Sigmoid colon (tissue), 4 donors: ENCODE results near the gene NXPH4.

Experiments
- CTCF ChIP-seq, 4 experiments: fragments of 450-650 bp in 3 of 4; fragments of 200-600 bp in 1 of 4; IDR thresholded peaks; one replicate each; pipeline ENCODE4 v1.5.1; 2016 to 2019; ENCODE audit warnings: antibody characterized with exemption in 4 of 4, mild to moderate bottlenecking in 3 of 4, moderate library complexity in 2 of 4
- POLR2AphosphoS5 ChIP-seq, 4 donors: sonication (generic); formaldehyde crosslinking; IDR thresholded peaks; one replicate each; pipeline ENCODE4 v1.6.1; 2017; ENCODE audit warnings: antibody characterized with exemption in 4 of 4

DNA sequence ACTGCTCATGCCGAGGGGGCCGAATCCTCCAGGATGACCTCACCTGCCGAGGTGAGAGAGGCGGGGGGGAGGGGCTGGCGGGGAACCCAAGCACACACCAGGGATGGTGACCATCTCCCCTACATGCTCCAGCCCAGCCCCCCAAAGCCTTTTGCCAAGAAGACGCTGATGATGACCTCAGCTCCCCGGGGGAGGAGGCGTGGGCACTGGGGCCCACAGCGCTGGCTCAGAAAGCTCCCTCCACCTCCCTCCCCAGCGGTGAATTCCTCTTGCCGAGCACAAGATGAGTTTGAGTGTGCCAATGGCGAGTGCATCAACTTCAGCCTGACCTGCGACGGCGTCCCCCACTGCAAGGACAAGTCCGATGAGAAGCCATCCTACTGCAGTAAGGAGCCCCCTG lies 23.7 kb upstream of the NXPH4 start:
- no peak for TF ChIP-seq POLR2AphosphoS5 (IDR thresholded peaks at IDR 0.05)
- no peak for TF ChIP-seq CTCF (IDR thresholded peaks at IDR 0.05)
